Spleen (tissue), 11 donors: ENCODE results near the gene CMIP. TPM values are rescaled to one million over a fixed set of nuclear protein-coding genes. Genes with fewer than 3 reads are reported as not detected.

ENCODE experiments used
- DNase-seq: peaks from one replicate; pipeline ENCODE4 v3.0.0-alpha.2; 2020
- H3K27ac ChIP-seq, 8 donors: fragments of 200-600 bp; sonication (generic) in 7 of 8; 1 replicate in 4 of 8; 2 replicates in 4 of 8; pipeline versions ENCODE4 v1.5.0 to v1.8.0; 2016 to 2021; ENCODE audit warnings: inconsistent platforms in 4 of 8, mild to moderate bottlenecking in 4 of 8, moderate library complexity in 1 of 8
- H3K27me3 ChIP-seq, 7 donors: fragments of 200-600 bp; sonication (generic) in 6 of 7; replicated peaks in 1 of 7; 1 replicate in 4 of 7; 2 replicates in 3 of 7; pipeline versions ENCODE4 v1.5.0 to v1.8.0; 2016 to 2021; ENCODE audit warnings: inconsistent platforms in 3 of 7, mild to moderate bottlenecking in 1 of 7
- H3K36me3 ChIP-seq, 6 donors: fragments of 200-600 bp; sonication (generic) in 5 of 6; 1 replicate in 4 of 6; 2 replicates in 2 of 6; pipeline versions ENCODE4 v1.5.0 to v1.8.0; 2016 to 2021; ENCODE audit warnings: inconsistent platforms in 2 of 6
- H3K4me1 ChIP-seq, 6 donors: fragments of 200-600 bp; sonication (generic) in 5 of 6; 1 replicate in 3 of 6; 2 replicates in 3 of 6; pipeline versions ENCODE4 v1.5.0 to v1.8.0; 2016 to 2021; ENCODE audit warnings: inconsistent platforms in 3 of 6
- H3K4me3 ChIP-seq, 8 donors: fragments of 200-600 bp; sonication (generic) in 7 of 8; 1 replicate in 4 of 8; 2 replicates in 4 of 8; pipeline versions ENCODE4 v1.5.0 to v1.8.0; 2016 to 2021; ENCODE audit warnings: inconsistent platforms in 4 of 8, mild to moderate bottlenecking in 4 of 8, moderate library complexity in 2 of 8
- H3K9me3 ChIP-seq, 8 donors: fragments of 200-600 bp; sonication (generic) in 7 of 8; 1 replicate in 4 of 8; 2 replicates in 4 of 8; pipeline versions ENCODE4 v1.5.0 to v1.8.0; 2016 to 2021; ENCODE audit warnings: inconsistent platforms in 4 of 8
- POLR2A ChIP-seq, 3 donors: fragments of 450-650 bp; IDR thresholded peaks; one replicate each; pipeline ENCODE4 v1.5.1; 2017; ENCODE audit warnings: antibody characterized with exemption in 3 of 3, mild to moderate bottlenecking in 1 of 3
- POLR2AphosphoS5 ChIP-seq, 3 donors: sonication (generic); formaldehyde crosslinking; IDR thresholded peaks; one replicate each; pipeline ENCODE4 v1.5.1; 2017; ENCODE audit warnings: antibody characterized with exemption in 3 of 3
- WGBS, 5 donors: extraction: QIAGEN DNeasy Blood & Tissue Kit in 3 of 5; methylation state at CpG; one replicate each; pipeline versions ENCODE4 v1.1.5 to v1.1.7; 2013 to 2018; 5-methylcytosine and 5-hydroxymethylcytosine counted together
- intact Hi-C: fragments of 100-400 bp; cut with DNase I; formaldehyde crosslinking; loops from one replicate; pipeline ENCODE4 v1.15.0; 2023; ENCODE audit warnings: low total_unique reads
- polyA plus RNA-seq, 3 donors: library from polyadenylated mRNA; stranded (reverse); fragments of 200-250 nt; gene quantifications; one replicate each; pipeline ENCODE4 v1.2.1, GENCODE V29; 2013
- total RNA-seq, 7 donors: library from RNA; depleted of rRNA in 3 of 7; stranded (reverse); fragments of >200 nt in 3 of 7; fragmentation: NEBNext Ultra II Directional in 4 of 7; extraction: Animal tissue kit (Norgen Biotek cat#: 25700) in 4 of 7; gene quantifications; one replicate each; pipeline versions ENCODE4 v1.1.0 to v1.2.1, GENCODE V29; 2016 to 2021
- TF ChIP-seq, protein P1 (sequence below), 11 experiments: fragments of 200-600 bp in 7 of 11; fragments of 450-650 bp in 4 of 11; sonication (generic) in 4 of 11; IDR thresholded peaks in 8 of 11; conservative IDR thresholded peaks in 3 of 11; 1 replicate in 7 of 11; 2 replicates in 4 of 11; pipeline versions ENCODE4 v1.4.0 to v1.8.0; 2016 to 2021; ENCODE audit warnings: antibody characterized with exemption in 11 of 11, inconsistent platforms in 4 of 11, mild to moderate bottlenecking in 1 of 11
- donor health status: healthy with polysubstance abuse.
- donor health status: DM: no; HTN: no; CAD: no; lungs with moderate emphysema.
- donor health status: DM: no; HTN: no; CAD: no.
- donor health status: Bipolar disorder and iron deficiency.
- donor health status: healthy.
- donor health status: DM: no; HTN: no; CAD: no.
- donor health status: DM: yes; HTN: yes; CAD: no.

The CMIP gene
- total and polyA plus RNA-seq, 10 donors: 6.0 to 107 (median 63.6) TPM

DNA sequence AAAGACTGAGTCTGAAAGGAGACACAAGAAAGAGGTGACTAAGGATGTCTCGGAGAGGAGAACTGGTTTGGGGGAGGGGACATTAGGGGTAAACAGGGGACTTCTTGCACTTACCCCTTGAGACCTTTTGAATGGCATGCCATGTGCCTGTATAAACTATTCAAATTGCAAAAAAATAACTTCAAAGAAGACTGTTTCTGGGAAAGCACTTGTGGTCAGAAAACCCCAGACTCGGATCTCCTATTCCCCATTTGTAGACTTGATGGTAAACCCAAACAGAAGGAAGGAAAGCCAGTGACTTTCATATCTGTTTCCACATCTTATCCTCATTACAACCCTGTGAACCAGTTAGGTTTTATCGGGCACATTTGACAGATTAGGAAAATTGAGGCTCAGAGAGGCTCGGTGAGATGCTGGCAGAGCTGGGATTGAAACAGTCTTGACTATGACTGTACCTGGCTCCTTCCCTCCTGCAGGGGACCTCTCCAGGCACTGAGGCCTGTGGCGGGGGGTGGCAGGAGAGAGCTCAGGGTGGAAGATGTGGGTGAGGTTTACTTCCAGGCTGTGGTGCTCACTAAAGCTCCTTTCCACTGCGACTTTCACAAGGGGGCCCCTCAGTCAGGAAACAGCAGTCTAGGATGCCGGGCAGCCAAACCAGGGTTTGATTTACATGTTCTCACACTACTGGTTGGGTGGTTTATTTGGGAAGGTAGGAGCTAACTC is 304.0 kb downstream of the CMIP start:
- peaks cover 15 to 84% (median 43%) of the 10 kb centered on the region in 6 donors for H3K4me1 ChIP-seq
- no peaks in the 10 kb centered on the region for H3K9me3 ChIP-seq
- TF ChIP-seq POLR2AphosphoS5 (IDR thresholded peaks at IDR 0.05) (peak in 1 of 3 donors; percentile 15), POLR2A (IDR thresholded peaks at IDR 0.05) (no peak)
- 28 to 41% (median 34%) methylated on average over 7 of the region's 7 CpGs for WGBS, 5 donors
- no peaks in the 10 kb centered on the region for H3K27me3 ChIP-seq
- no peaks in the 10 kb centered on the region for H3K36me3 ChIP-seq
- intact Hi-C loops: no loop called here
- DNase-seq: no peak
- peak overlapping the region in 4 of 8 donors; percentile 24 to 59 (median 40) for H3K27ac ChIP-seq
- no peak overlapping the region for H3K4me3 ChIP-seq

DNA sequence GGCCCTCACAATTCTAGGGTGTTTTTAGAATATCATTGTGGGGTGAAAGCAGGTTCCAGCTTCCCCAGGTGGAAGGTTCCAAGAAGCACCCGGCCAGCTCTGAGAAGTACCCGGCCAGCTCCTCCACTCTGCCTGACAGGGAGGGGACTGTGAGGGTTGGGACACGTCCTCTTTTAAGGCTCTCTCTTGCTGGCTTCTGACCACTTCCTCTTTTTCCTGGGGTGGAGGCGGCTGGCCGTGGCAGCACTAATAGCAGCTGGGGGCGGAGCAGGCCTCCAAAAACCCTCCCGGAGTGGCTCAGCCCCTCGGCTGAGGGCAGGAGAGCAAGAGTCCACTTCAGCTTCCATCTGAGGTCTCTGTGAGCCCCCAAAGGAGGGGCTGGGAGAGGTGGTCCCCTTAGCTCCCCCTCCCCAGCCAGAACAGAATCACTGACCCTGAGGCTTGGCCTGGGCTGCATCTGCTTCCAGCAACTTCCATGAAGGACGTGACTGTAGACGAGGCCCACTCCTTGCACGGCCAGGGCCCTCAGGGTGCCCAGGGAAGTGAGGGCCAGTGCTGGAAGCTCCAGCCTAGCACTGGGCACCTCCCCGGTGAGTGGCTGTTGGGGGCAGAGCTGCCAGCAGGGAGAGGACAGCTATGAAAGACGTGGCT is 307.7 kb downstream of the CMIP start:
- no peaks in the 10 kb centered on the region for H3K9me3 ChIP-seq
- peak; percentile 95 for DNase-seq
- peak overlapping the region in 1 of 8 donors; percentile 54 for H3K4me3 ChIP-seq
- intact Hi-C loops: no loop called here
- H3K27ac ChIP-seq: peak overlapping the region; percentile 71 to 94 (median 88)
- peaks cover 13 to 93% (median 46%) of the 10 kb centered on the region in 6 donors for H3K4me1 ChIP-seq
- TF ChIP-seq POLR2AphosphoS5 (IDR thresholded peaks at IDR 0.05): peak; percentile 73 to 84 (median 81)
- TF ChIP-seq, protein P1, sequence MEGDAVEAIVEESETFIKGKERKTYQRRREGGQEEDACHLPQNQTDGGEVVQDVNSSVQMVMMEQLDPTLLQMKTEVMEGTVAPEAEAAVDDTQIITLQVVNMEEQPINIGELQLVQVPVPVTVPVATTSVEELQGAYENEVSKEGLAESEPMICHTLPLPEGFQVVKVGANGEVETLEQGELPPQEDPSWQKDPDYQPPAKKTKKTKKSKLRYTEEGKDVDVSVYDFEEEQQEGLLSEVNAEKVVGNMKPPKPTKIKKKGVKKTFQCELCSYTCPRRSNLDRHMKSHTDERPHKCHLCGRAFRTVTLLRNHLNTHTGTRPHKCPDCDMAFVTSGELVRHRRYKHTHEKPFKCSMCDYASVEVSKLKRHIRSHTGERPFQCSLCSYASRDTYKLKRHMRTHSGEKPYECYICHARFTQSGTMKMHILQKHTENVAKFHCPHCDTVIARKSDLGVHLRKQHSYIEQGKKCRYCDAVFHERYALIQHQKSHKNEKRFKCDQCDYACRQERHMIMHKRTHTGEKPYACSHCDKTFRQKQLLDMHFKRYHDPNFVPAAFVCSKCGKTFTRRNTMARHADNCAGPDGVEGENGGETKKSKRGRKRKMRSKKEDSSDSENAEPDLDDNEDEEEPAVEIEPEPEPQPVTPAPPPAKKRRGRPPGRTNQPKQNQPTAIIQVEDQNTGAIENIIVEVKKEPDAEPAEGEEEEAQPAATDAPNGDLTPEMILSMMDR (IDR thresholded peaks at IDR 0.05 in 8 of 11, conservative IDR thresholded peaks at IDR 0.05 in 3 of 11): peak in 2 of 11 experiments; percentile 6 to 20
- TF ChIP-seq POLR2A (IDR thresholded peaks at IDR 0.05): no peak
- H3K27me3 ChIP-seq: no peaks in the 10 kb centered on the region
- 4 to 36% (median 20%) methylated on average over 7 to 13 of the region's 13 CpGs for WGBS, 5 donors
- no peaks in the 10 kb centered on the region for H3K36me3 ChIP-seq

DNA sequence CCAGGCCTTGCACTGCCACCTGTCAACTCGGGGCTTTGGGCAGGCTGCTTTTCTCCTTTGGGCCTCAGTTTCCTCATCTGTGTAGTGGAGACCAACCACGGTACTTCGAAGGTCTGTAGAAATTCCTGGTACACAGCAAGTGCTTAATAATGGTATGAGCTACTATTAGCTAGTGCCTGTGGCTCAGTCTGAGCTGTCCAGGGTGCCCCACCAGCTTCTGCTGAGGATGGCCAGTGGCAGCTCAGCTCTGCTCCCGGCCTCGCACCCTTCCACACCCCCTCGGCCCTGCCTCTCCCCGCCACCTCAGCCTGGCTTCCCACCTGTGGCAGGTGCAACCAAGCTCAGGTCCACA is 308.2 kb downstream of the CMIP start:
- Histone ChIP-seq H3K36me3 (no peaks in the 10 kb centered on the region), H3K9me3 (no peaks in the 10 kb centered on the region), H3K27ac (peak overlapping the region; percentile 71 to 94 (median 88)), H3K4me3 (peak overlapping the region in 1 of 8 donors; percentile 54), H3K4me1 (peaks cover 13 to 93% (median 47%) of the 10 kb centered on the region in 6 donors), H3K27me3 (no peaks in the 10 kb centered on the region)
- no peak for TF ChIP-seq POLR2AphosphoS5 (IDR thresholded peaks at IDR 0.05)
- no peak for TF ChIP-seq POLR2A (IDR thresholded peaks at IDR 0.05)
- TF ChIP-seq, protein P1 (IDR thresholded peaks at IDR 0.05 in 8 of 11, conservative IDR thresholded peaks at IDR 0.05 in 3 of 11): no peak
- DNase-seq: no peak
- 63 to 87% (median 82%) methylated on average over 6 to 7 of the region's 7 CpGs for WGBS, 5 donors
- intact Hi-C loops: no loop called here

DNA sequence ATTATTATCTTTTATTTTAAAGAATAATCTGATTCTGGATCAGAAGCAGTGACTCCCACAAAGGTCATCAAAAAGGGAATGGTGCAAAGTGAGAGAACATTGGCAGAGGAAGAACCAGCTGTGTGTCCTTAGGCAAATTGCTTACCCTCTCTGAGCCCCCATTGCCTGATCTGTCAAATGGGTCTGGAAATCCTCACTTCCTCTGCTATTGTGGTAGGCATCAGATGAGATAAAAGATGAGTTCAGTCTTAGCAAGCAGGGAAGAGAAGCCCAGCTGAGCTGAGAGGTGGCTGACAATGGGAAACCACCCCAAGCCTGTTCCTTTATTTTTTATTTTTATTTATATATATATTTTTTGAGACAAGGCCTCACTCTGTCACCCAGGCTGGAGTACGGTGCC is 310.2 kb downstream of the CMIP start:
- Histone ChIP-seq H3K27me3 (no peaks in the 10 kb centered on the region), H3K9me3 (no peaks in the 10 kb centered on the region), H3K27ac (no peak overlapping the region), H3K36me3 (no peaks in the 10 kb centered on the region), H3K4me1 (peaks cover 13 to 84% (median 39%) of the 10 kb centered on the region in 6 donors), H3K4me3 (no peak overlapping the region)
- WGBS, 5 donors: 80 to 95% (median 87%) methylated on average over 1 of the region's 1 CpG
- no peak for DNase-seq
- intact Hi-C loops: no loop called here
- TF ChIP-seq, protein P1 (IDR thresholded peaks at IDR 0.05 in 8 of 11, conservative IDR thresholded peaks at IDR 0.05 in 3 of 11): no peak
- TF ChIP-seq POLR2A (IDR thresholded peaks at IDR 0.05) (no peak), POLR2AphosphoS5 (IDR thresholded peaks at IDR 0.05) (no peak)
